GM18858 (cell line): Measurements from ENCODE around the gene NKD1.

ENCODE experiments used
- ATAC-seq: cut with Tn5 transposase; IDR thresholded peaks from one replicate; pipeline ENCODE4 v1.9.1; 2021; ENCODE audit not compliant: unreplicated experiment

NKD1 gene

DNA sequence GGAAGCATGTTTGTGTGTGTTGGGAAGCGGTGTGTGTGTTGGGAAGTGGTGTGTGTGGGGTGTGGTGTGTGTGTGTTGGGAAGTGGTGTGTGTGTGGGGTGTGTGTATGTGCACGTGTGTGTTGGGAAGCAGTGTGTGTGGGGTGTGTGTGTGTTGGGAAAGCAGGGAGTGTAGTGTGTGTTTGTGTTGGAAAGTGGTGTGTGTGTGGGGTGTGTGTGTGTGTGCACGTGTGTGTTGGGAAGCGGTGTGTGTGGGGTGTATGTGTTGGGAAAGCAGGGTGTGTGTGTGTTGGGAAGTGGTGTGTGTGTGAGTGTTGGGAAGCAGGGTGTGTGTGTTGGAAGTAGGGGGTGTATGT, 144.4 kb downstream of the NKD1 start:
- ATAC-seq = no peak

DNA sequence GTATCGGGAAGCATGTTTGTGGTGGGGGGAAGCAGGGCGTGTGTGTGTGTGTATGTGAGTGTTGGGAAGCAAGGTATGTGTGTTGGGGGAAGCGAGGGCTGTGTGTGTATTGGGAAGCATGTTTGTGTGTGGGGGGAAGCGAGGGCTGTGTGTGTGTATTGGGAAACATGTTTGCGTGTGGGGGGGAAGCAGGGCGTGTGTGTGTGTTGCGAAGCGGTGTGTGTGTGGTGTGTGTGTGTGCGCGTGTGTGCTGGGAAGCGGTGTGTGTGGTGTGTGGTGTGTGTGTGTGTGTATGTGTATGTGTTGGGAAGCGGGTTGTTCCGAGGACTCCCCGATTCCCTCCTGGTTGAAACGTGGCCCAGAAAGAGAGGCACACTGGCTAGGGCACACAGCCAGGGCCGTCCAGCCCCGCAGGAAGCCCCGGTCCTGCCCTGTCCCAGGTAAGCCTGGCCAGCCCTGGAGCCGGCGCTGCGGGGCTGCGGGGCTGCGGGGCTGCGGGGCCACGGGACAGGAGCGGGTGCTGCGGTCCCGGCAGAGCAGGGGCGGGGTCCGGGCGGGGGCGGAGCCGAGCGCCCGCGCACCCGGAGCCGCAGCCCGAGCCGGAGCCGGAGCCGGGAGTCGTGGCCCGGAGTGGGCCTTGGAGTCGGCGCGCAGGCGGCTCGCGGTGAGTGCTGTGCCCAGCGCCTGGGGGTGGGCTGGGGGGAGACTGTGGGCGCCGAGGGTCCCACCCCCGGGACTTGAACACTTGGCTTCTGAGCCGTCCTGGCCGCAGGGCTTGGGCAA, 145.0 kb downstream of the NKD1 start, which contains the start of gene NOD2:
TSS of gene NOD2 (plus strand) at position 608 of the 783 bp plus-strand sequence. CDS start 5,890 bp downstream, outside the sequence.
- no peak for ATAC-seq

GRCh38 chr16:50694206-50694605, 146.0 kb downstream of the NKD1 start:
- ATAC-seq = no peak

DNA sequence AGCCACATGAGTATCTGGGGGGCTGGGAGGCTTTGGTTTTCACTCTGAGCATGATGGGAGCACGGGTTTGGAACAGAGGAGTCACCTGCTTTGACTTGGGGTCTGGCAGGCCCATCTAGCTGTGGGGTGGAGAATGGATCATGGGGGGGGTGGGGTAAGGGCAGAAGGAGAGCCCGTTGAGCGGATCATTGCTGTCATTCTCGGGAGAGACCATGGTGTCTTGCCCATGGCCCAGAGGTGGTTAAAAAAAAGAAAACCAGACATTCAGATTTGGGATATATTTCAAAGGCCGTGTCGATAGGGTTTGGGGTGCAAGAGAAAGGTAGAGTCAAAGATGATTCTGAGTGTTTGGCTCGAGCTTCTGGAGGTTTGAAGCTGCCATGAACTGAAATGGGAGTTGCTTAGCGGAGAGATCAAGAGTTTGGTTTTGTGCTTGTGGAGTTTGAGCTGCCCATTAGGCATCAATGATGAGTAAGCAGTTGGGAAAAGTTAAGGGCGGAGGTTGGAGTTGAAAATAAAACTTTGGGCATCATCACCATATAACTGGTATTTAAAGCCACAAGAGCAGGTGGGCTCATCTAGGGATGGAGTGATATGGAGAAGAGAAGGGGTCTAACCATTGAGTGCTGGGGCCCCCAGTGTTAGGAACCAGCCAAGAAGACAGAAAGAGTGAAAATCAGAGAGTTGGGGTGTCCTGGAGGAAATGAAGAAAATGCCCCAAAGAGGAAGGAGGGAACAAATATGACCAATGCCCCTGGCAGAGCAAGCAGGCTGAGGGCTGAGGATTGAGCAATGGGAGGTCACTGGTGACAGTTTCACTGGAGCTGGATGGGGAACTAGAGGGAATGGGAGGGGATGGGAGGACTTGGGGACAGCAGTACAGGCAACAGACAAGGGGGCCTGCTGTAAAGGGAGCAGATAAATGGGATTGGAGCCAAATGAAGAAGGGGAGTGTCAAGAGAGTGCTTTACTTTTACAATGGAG, 147.1 kb downstream of the NKD1 start:
- no peak for ATAC-seq

DNA sequence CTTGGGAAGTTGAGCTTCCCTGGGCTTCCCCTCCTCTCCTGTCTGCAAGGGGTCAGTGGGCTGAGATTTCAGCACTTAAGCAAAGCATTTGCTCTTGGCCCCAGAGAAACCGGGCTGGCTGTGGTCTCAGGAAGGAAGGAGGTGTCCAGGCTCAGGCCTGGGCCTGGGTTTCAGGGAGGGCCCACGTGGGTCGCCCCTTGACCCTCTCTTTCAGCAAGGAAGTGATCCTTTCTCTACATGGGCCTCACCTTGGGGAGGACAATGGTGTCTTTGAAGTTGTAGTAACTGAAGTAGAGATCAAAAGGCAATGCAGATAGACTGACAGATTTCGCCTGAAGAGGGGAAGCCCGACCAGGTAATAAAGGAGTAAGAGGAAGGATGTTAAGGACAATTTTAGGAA, 147.9 kb downstream of the NKD1 start:
- ATAC-seq = no peak

- ATAC-seq = peak; percentile 44
These were observed 148.6 kb downstream of the NKD1 start for GRCh38 chr16:50696575-50697420.

DNA sequence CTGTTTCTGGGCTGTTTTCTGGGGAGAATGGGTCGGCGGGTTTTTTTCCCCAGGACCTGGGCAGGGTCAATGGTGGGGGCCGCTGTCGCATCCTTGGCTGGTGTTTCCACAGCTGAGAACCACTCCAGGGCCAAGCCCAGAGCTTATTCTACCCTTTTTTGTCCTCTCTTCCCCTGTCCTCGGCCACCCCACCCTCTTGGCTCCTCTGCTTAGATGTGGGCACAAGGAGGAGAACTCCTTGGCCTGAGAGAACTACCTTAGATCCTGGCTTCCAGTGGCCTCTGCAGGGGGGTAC, 149.2 kb downstream of the NKD1 start:
- no peak for ATAC-seq

DNA sequence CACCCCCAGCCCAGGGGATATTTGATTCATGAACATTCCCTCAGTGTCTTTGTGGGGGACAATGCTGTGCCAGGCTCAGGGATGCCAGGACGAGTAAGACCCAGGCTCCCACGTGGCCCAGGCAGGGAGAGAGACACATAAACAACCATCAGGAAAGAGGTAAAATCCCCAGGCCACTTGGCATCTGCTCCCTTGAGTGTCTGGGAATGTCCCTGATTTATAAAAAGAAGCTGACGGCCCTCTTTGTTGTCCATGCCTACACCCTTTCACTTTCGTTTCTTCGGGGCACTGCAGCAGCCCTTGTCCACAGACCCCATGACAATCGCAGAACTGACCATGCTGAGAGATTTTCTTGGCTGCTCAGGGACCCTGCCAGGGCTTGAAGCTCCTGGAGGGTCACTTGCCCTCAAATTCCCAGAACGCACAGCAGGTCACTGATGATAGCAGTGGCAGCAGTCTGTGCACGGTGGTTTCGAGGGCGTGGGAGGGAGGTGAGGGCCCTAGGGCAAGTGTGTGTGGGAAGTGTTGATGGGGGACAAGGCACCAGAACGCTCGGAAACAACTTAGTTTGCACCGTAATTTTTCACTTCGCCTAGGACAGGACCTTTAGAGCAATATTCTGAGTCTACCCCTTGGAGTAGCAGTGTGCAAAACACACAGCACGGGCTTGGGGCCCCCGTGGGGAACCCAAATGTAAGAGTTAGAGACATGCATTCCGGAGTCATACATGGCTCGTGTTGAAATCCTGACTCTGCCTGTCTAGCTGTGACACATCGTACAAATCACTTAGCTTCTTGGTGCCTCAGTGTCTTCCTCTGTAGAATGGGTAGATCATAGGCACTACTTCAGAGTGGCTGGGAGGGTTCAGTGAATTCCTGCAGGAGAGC, 149.9 kb downstream of the NKD1 start:
- ATAC-seq = peak; percentile 32
